Fibroblast of the conjunctiva (primary cell): Measurements from ENCODE around the gene CHRD.
A peak's percentile ranks its signal among the peaks of the same experiment; 100 is the strongest.
"Not testable (repeated sequence)": the region's sequence is repeated elsewhere in the genome, so short reads cannot be mapped to it uniquely, and the experiment has no call there.

ENCODE experiments used
- DNase-seq: peaks from one replicate; pipeline ENCODE4 v3.0.0-alpha.2; 2010; ENCODE audit warnings: low read depth

CHRD gene

GRCh38 chr3:184417619-184418327 lies 37.9 kb downstream of the CHRD start:
- DNase-seq: peak; percentile 23

- DNase-seq: no peak
Observed at GRCh38 chr3:184419171-184419570, 39.3 kb downstream of the CHRD start.

- DNase-seq: no peak
Observed at GRCh38 chr3:184423561-184423960, 43.7 kb downstream of the CHRD start.

DNA sequence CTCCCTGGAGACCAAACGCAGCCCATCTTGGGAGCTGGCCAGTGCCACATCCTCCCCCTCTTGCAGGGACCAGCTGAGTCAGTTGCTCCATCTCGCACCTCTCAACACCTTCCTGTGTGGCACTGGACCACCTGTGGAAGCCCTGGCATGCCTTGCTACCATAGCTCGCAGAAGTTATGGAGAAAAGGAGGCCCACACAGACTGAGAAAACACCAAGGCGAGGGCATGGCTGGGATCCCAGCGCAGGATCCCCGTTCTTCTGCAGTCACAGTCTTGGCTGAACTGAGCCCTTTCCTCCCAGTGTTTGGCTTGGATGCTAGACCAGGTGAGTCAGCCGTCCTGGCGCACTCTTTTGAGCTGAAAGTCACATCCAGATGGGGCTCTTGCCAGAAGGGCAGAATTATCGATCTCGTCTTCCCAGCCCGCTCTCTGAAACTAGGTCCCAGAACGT lies 46.9 kb downstream of the CHRD start:
- DNase-seq: no peak

- DNase-seq: no peak
Observed at GRCh38 chr3:184428561-184429175, 48.8 kb downstream of the CHRD start.

- no peak for DNase-seq
Observed at GRCh38 chr3:184429786-184430185, 49.9 kb downstream of the CHRD start.

DNA sequence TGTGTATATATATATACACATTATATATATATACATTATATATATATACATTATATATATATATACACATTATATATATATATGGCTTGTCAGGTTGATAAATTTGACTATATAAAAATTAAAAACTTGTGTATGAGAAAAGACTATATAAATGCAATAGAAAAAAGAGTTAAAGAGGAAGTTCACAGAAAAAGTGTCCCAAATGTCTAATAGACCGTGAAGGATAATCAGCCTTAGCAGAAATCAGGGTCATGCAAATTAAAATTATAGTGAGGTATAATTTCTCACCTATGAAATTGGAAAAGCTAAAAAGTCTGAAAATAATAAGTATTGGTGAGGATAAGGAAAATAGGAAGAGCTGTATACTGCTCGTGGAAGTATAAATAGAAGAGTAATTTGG lies 51.1 kb downstream of the CHRD start:
- DNase-seq: no peak

GRCh38 chr3:184433178-184433577 lies 53.3 kb downstream of the CHRD start:
- not testable (repeated sequence) for DNase-seq

- DNase-seq: no peak
Observed at GRCh38 chr3:184439096-184439495, 59.2 kb downstream of the CHRD start.
